Loucy (cell line): ENCODE measurements around the gene C1QTNF5.

Experiments used
- H2AFZ ChIP-seq: fragments of 200-600 bp; sonication (generic); 2 replicates; pipeline ENCODE4 v1.6.0; 2016; ENCODE audit warnings: antibody characterized with exemption, mild to moderate bottlenecking, low read length, moderate library complexity
- H3F3A ChIP-seq: fragments of 200-600 bp; 2 replicates; pipeline ENCODE4 v1.6.0; 2016; ENCODE audit warnings: antibody characterized with exemption, low read depth, mild to moderate bottlenecking
- H3K27me3 ChIP-seq: fragments of 200-600 bp; sonication (generic); 2 replicates; pipeline ENCODE4 v1.6.1; 2014; ENCODE audit warnings: low read length, mild to moderate bottlenecking; ENCODE audit not compliant: insufficient read depth, poor library complexity, severe bottlenecking
- H3K36me3 ChIP-seq: fragments of 200-600 bp; sonication (generic); 2 replicates; pipeline ENCODE4 v1.6.1; 2016; ENCODE audit warnings: low read length; ENCODE audit not compliant: insufficient read depth
- H3K4me1 ChIP-seq: fragments of 200-600 bp; sonication (generic); 2 replicates; pipeline ENCODE4 v1.5.1; 2014; ENCODE audit warnings: low read length, mild to moderate bottlenecking; ENCODE audit not compliant: insufficient read depth, poor library complexity, severe bottlenecking
- H3K4me2 ChIP-seq: fragments of 200-600 bp; sonication (generic); 2 replicates; pipeline ENCODE4 v1.6.0; 2014; ENCODE audit warnings: antibody characterized with exemption, low read length, low read depth, mild to moderate bottlenecking; ENCODE audit not compliant: poor library complexity, severe bottlenecking
- H3K4me3 ChIP-seq: fragments of 200-600 bp; sonication (generic); 2 replicates; pipeline ENCODE4 v1.5.1; 2014; ENCODE audit warnings: low read length, mild to moderate bottlenecking, mixed read lengths; ENCODE audit not compliant: poor library complexity, severe bottlenecking
- H3K79me2 ChIP-seq: fragments of 200-600 bp; sonication (generic); 2 replicates; pipeline ENCODE4 v1.6.1; 2014; ENCODE audit warnings: low read length; ENCODE audit not compliant: insufficient read depth
- H3K9ac ChIP-seq: fragments of 200-600 bp; sonication (generic); 2 replicates; pipeline ENCODE4 v1.6.0; 2014; ENCODE audit warnings: mild to moderate bottlenecking, low read depth, low read length, moderate library complexity; ENCODE audit not compliant: poor library complexity, severe bottlenecking
- H3K9me2 ChIP-seq: fragments of 200-600 bp; sonication (generic); replicated peaks from 2 replicates; pipeline ENCODE4 v1.6.1; 2016; ENCODE audit warnings: low read depth, low read length, mixed read lengths
- H3K9me3 ChIP-seq: fragments of 200-600 bp; sonication (generic); 2 replicates; pipeline ENCODE4 v1.6.1; 2014; ENCODE audit warnings: mild to moderate bottlenecking, antibody characterized with exemption, low read length, low read depth; ENCODE audit not compliant: insufficient read depth
- H4K20me1 ChIP-seq: fragments of 200-600 bp; sonication (generic); 2 replicates; pipeline ENCODE4 v1.6.0; 2014; ENCODE audit warnings: antibody characterized with exemption, low read length, mild to moderate bottlenecking; ENCODE audit not compliant: insufficient read depth, poor library complexity, severe bottlenecking
- EZH2phosphoT487 ChIP-seq: fragments of 200-600 bp; IDR thresholded peaks from 2 replicates; pipeline ENCODE4 v1.6.1; 2018; ENCODE audit warnings: antibody characterized with exemption, mild to moderate bottlenecking, moderate library complexity, borderline replicate concordance
- TF ChIP-seq, protein P1 (sequence below): fragments of 200-600 bp; sonication (generic); conservative IDR thresholded peaks from 2 replicates; pipeline ENCODE4 v1.5.1; 2014; ENCODE audit warnings: mild to moderate bottlenecking, antibody characterized with exemption, low read length

The C1QTNF5 gene

DNA sequence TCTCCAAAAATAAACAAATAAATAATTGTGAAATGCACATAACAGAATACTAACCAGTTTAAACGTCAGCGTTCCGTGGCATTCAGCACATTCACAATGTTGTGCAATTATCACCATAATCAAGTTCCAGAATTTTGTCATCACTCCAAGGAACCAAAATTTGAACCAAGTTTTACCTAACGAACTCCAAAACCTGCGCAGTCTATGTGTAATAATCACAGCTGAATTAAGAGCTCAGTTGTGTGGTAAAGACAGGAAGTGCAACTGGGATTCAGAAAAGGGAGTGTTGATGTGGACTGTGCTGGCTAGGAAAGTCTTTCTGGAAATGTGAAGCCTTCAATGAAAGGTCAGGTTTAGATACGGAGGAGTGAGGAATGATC, 18.3 kb downstream of the C1QTNF5 start:
- Histone ChIP-seq H4K20me1 (no peaks in the 10 kb centered on the region), H2AFZ (no peak overlapping the region)

DNA sequence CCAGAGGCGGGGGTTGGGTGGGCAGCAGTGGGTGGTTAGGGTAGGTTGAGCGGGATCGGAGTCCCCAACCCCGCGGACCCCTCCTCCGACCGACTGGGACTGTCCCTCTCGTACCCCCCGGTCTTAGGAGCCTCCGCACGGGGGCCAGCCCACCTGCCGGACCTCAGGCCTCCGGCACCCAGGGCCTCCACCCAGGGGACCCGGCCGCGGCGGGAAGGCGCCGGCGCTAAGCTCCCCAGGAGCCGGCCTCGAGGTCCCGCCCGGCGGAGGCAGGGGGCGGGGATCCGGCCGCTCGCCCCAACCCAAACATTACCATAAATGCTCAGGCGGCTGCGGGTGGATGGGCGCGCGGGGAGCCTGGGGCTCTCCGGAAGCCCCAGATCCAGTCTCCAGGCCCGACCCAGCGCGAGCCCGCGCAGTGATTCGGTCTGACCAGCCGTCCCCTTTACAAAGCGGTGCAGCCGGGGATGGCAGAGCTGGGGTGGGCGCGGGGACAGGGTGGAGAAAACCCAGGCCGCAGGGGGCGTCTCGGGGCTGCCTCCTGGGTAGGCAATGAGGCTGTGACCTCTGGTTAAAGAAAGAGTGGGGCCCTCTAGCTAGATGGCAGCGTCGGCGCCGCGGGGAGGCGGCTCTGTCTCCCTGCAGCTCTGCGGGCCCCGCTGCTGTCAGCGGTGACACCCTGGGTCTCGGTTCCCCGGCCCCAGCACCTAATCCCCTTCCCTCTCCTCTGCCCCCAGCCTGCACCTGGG, 19.7 kb downstream of the C1QTNF5 start:
- Histone ChIP-seq H3K27me3 (peaks cover 6% of the 10 kb centered on the region), H3F3A (no peaks in the 10 kb centered on the region), H3K9me3 (no peaks in the 10 kb centered on the region), H3K36me3 (no peaks in the 10 kb centered on the region), H2AFZ (peak overlapping the region; percentile 99), H3K4me2 (peak overlapping the region; percentile 94), H3K9ac (peak overlapping the region; percentile 84), H4K20me1 (no peaks in the 10 kb centered on the region), H3K4me1 (peaks cover 15% of the 10 kb centered on the region), H3K79me2 (no peaks in the 10 kb centered on the region), H3K9me2 (no peaks in the 10 kb centered on the region), H3K4me3 (peak overlapping the region; percentile 85)
- TF ChIP-seq, protein P1, sequence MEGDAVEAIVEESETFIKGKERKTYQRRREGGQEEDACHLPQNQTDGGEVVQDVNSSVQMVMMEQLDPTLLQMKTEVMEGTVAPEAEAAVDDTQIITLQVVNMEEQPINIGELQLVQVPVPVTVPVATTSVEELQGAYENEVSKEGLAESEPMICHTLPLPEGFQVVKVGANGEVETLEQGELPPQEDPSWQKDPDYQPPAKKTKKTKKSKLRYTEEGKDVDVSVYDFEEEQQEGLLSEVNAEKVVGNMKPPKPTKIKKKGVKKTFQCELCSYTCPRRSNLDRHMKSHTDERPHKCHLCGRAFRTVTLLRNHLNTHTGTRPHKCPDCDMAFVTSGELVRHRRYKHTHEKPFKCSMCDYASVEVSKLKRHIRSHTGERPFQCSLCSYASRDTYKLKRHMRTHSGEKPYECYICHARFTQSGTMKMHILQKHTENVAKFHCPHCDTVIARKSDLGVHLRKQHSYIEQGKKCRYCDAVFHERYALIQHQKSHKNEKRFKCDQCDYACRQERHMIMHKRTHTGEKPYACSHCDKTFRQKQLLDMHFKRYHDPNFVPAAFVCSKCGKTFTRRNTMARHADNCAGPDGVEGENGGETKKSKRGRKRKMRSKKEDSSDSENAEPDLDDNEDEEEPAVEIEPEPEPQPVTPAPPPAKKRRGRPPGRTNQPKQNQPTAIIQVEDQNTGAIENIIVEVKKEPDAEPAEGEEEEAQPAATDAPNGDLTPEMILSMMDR, result no peak

More for the DNA sequence above, 18.3 kb downstream of the C1QTNF5 start:
- Histone ChIP-seq H3K79me2 (no peaks in the 10 kb centered on the region), H3K9me2 (no peaks in the 10 kb centered on the region), H3K4me2 (no peak overlapping the region), H3K4me3 (no peak overlapping the region), H3K9ac (no peak overlapping the region), H3K27me3 (no peaks in the 10 kb centered on the region), H3K9me3 (no peaks in the 10 kb centered on the region), H3F3A (no peaks in the 10 kb centered on the region), H3K4me1 (peaks cover 15% of the 10 kb centered on the region), H3K36me3 (no peaks in the 10 kb centered on the region)
- no peak for TF ChIP-seq EZH2phosphoT487
- TF ChIP-seq, protein P1, result no peak

DNA sequence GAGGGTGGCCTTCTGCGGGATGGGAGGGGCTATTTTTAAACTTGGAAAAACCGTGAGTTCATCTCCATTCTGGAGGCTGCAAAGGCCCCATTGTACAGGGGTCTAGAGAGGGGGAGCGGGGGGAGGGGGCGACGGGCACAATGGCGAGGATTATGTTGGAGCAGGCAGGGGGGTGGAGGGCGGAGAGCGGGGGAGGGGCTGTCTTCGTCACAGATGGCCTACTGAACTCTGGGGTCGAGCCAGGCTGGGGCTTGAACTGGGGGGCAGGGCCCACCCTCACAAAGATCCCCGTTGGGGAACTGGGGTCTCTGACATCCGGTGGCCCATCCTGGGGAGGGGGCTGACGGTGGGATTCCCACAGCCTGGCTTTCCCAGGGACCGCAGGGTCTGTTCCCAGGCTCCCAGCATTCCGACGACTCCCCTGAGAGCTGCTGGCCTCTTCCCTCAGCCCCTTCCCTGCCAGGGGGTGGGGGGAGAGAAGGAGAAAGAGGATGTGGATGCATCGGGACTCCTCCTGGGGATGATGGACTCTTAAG, 20.4 kb downstream of the C1QTNF5 start:
- TF ChIP-seq, protein P1, result no peak
- TF ChIP-seq EZH2phosphoT487, result no peak
- peak overlapping the region; percentile 85 for H3K4me3 ChIP-seq
- H3K4me2 ChIP-seq, result peak overlapping the region; percentile 94
- no peaks in the 10 kb centered on the region for H3K9me2 ChIP-seq
- H3K9ac ChIP-seq, result peak overlapping the region; percentile 84
- no peaks in the 10 kb centered on the region for H4K20me1 ChIP-seq
- H3K27me3 ChIP-seq, result peaks cover 6% of the 10 kb centered on the region
- H3F3A ChIP-seq, result no peaks in the 10 kb centered on the region
- H3K9me3 ChIP-seq, result no peaks in the 10 kb centered on the region
- no peaks in the 10 kb centered on the region for H3K79me2 ChIP-seq
- H3K36me3 ChIP-seq, result no peaks in the 10 kb centered on the region
- peak overlapping the region; percentile 99 for H2AFZ ChIP-seq
- H3K4me1 ChIP-seq, result peaks cover 15% of the 10 kb centered on the region
